ENCODE data around the gene AKAP13. TPM values are rescaled to one million over a fixed set of nuclear protein-coding genes. Genes with fewer than 3 reads are reported as not detected.
A peak's percentile ranks its signal among the peaks of the same experiment; 100 is the strongest.
"Not testable (repeated sequence)": the region's sequence is repeated elsewhere in the genome, so short reads cannot be mapped to it uniquely, and the experiment has no call there.

Gene AKAP13, protein sequence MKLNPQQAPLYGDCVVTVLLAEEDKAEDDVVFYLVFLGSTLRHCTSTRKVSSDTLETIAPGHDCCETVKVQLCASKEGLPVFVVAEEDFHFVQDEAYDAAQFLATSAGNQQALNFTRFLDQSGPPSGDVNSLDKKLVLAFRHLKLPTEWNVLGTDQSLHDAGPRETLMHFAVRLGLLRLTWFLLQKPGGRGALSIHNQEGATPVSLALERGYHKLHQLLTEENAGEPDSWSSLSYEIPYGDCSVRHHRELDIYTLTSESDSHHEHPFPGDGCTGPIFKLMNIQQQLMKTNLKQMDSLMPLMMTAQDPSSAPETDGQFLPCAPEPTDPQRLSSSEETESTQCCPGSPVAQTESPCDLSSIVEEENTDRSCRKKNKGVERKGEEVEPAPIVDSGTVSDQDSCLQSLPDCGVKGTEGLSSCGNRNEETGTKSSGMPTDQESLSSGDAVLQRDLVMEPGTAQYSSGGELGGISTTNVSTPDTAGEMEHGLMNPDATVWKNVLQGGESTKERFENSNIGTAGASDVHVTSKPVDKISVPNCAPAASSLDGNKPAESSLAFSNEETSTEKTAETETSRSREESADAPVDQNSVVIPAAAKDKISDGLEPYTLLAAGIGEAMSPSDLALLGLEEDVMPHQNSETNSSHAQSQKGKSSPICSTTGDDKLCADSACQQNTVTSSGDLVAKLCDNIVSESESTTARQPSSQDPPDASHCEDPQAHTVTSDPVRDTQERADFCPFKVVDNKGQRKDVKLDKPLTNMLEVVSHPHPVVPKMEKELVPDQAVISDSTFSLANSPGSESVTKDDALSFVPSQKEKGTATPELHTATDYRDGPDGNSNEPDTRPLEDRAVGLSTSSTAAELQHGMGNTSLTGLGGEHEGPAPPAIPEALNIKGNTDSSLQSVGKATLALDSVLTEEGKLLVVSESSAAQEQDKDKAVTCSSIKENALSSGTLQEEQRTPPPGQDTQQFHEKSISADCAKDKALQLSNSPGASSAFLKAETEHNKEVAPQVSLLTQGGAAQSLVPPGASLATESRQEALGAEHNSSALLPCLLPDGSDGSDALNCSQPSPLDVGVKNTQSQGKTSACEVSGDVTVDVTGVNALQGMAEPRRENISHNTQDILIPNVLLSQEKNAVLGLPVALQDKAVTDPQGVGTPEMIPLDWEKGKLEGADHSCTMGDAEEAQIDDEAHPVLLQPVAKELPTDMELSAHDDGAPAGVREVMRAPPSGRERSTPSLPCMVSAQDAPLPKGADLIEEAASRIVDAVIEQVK (N-terminal part only)
- polyA plus RNA-seq (ENCODE audit: insufficient read length in 3 of 3) = 10 to 100 TPM; 79.6 to 92.8 (median 87.3) TPM

GRCh38 chr15:85380217-85380811 lies at the start of gene AKAP13:
TSS of gene AKAP13 (plus strand) at chr15:85380603. CDS start at chr15:85485721, 105,118 bp downstream.
- DNase-seq (ENCODE audit: low read depth in 3 of 3, low spot score in 2 of 3) = peak; percentile 92 to 97 (median 95)

- DNase-seq (ENCODE audit: low read depth in 3 of 3, low spot score in 2 of 3) = peak; percentile 56 to 76 (median 64)
These were observed 49.4 kb upstream of the AKAP13 start for GRCh38 chr15:85330901-85331588.

DNA sequence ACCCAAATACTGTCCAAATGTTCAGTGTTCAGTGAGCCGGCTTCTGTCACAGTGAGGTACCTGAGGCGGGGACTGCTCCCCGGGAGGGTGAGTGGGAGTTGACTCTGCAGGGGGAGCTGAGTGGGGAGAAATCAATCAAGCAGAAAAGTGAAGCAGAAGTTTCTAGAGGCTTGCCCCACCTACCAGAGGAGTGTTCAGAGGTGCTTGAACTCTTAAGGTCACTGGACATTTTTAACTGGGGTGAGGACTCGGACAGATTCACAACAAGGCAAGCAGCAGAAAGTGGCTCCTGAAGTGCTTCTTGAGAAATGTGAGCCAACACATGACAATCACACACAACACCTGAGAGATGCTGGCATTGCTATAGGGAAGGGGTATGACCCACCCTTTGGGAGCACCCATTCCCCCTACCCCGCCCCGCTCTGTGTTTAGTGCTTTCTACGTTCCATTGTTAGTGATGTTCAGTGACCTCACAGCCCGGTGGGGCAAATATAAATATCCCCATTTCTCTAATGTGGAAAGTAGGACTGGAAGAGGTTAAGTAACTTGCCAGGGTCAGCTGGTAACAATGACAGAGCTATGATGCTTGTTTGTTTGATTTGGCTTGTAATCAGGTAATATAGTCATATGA lies 48.6 kb upstream of the AKAP13 start:
- DNase-seq (ENCODE audit: low read depth in 3 of 3, low spot score in 2 of 3) = no peak

DNA sequence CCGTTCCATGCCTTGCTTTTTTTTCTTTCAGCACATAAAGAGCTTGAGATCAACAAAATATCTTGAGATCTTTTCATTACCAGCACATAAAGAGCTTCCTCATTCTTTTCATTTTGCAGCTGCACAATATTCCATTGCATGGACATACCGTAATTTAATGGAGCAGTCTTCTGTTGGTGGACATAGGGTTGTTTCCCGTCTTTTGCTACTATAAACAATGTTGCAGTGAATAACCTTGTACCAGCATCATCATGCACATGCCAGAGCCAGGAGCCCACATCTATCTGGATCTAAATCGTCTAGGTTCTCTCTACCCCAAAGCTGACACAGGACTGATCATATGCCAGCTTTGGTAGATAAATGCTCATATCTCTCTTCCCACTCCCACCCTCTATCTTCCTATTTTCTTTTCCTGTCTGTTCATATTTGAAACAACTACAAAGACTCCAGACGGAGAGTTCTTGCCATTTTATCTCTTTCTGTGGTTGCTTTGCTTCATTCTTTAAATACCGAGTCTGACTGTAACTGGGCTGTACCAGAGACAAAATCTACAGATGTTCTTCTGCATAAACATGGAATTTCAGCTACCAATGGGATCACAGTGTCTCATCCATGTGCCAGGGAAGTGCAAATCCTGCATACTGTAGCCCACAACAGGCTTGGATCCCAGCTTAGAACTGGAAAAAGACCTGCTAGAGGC lies 47.1 kb upstream of the AKAP13 start:
- no peak for DNase-seq (ENCODE audit: low read depth in 3 of 3, low spot score in 2 of 3)

DNA sequence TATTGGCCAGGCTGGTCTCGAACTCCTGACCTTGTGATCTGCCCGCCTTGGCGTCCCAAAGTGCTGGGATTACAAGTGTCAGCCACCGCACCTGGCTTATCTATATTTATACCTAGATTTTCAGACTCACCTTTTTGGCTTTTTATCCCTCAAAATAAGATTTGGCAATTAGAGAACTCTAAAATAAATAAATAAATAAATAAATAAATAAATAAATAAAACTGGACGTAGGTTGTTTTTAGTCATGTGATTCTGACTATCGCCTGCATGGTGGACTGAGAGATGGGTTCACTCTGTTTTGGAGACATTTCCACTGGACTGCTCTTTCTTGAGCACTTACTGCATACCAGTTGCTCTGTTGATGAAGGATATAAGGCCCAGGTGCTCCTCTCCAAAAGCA lies 46.2 kb upstream of the AKAP13 start:
- no peak for DNase-seq (ENCODE audit: low read depth in 3 of 3, low spot score in 2 of 3)

GRCh38 chr15:85335193-85335942 lies 45.0 kb upstream of the AKAP13 start:
- no peak for DNase-seq (ENCODE audit: low read depth in 3 of 3, low spot score in 2 of 3)

GRCh38 chr15:85336880-85337279 lies 43.5 kb upstream of the AKAP13 start:
- DNase-seq (ENCODE audit: low read depth in 3 of 3, low spot score in 2 of 3) = no peak

GRCh38 chr15:85337425-85338074 lies 42.9 kb upstream of the AKAP13 start:
- DNase-seq (ENCODE audit: low read depth in 3 of 3, low spot score in 2 of 3) = no peak

GRCh38 chr15:85340321-85340665 lies 40.1 kb upstream of the AKAP13 start:
- DNase-seq (ENCODE audit: low read depth in 3 of 3, low spot score in 2 of 3) = no peak

DNA sequence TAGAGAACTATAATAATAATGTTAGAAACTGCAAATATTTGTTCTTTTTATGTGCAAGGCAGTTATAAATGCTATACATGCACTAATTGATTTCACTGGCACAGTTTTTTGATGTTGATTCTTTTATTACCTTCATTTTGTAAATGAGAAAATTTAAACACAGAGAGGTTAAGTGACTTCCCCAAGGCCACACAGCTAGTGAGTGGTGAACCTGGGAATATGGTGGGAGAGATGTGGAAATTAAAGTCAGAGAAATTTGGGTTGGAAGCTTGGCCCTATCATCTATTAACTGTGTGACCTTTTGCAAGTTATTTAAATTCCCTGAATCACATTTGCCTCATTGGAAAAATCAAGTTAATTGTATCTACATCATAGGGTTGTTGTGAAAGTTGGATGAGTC lies 39.6 kb upstream of the AKAP13 start:
- no peak for DNase-seq (ENCODE audit: low read depth in 3 of 3, low spot score in 2 of 3)

- DNase-seq (ENCODE audit: low read depth in 3 of 3, low spot score in 2 of 3) = not testable (repeated sequence)
These were observed 38.2 kb upstream of the AKAP13 start for GRCh38 chr15:85342163-85342562.

- not testable (repeated sequence) for DNase-seq (ENCODE audit: low read depth in 3 of 3, low spot score in 2 of 3)
These were observed 37.0 kb upstream of the AKAP13 start for GRCh38 chr15:85343443-85343842.

- DNase-seq (ENCODE audit: low read depth in 3 of 3, low spot score in 2 of 3) = not testable (repeated sequence)
These were observed 36.2 kb upstream of the AKAP13 start for GRCh38 chr15:85344241-85344640.

DNA sequence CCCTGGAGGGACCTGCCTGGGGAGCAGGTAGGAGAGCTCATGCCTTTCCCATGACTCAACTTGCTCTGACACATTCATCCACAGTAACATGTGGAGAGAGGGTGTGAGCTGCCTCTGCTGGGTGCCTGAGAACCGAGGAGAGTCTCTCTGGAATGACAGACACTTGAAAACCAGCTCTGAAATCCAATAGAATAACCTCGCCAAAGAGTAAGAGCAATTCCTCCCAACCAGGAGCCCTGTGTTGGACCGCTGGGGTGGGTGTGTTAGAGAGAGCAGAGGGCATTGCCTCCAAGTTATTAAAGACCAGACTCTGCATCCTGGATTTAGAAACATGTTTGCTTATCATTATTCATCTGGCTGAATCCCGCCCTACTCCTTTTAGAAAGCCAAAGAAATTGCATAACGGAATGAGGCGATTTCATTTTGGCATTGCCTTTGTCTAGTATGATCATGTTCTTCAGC lies 35.7 kb upstream of the AKAP13 start:
- DNase-seq (ENCODE audit: low read depth in 3 of 3, low spot score in 2 of 3) = not testable (repeated sequence)

DNA sequence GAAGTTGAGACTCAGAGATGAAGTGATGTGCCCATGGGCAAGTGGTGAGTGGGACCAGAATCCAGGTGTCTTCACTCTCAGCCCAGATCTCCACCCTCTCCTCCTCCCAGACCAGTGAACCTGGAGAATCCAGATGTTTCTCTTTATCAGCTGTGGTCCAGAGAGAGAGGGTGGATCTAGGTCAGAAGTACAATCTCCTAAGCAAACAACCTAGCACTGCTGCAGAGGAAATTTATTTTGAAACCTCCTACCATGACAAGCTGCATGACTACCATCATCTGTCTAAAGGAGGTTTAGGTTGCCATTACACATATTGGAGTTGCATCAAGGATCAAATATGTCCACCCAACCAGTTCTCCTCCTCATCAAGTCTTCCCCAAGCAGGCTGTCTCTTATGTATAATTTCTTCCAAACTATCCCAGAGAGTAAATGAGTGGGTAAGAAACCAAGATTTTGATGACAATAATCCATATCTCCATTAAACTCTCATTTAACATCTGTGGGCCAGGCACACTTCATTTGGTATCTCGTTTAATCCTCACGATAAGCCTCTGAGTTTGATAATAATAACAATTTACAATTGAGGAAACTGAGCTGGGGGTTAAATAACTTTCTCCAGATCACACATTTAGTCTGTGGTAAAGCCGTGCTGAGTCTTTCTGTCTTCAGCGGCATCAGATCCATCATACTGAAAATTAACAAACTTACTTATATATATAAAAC lies 35.0 kb upstream of the AKAP13 start:
- not testable (repeated sequence) for DNase-seq (ENCODE audit: low read depth in 3 of 3, low spot score in 2 of 3)

DNA sequence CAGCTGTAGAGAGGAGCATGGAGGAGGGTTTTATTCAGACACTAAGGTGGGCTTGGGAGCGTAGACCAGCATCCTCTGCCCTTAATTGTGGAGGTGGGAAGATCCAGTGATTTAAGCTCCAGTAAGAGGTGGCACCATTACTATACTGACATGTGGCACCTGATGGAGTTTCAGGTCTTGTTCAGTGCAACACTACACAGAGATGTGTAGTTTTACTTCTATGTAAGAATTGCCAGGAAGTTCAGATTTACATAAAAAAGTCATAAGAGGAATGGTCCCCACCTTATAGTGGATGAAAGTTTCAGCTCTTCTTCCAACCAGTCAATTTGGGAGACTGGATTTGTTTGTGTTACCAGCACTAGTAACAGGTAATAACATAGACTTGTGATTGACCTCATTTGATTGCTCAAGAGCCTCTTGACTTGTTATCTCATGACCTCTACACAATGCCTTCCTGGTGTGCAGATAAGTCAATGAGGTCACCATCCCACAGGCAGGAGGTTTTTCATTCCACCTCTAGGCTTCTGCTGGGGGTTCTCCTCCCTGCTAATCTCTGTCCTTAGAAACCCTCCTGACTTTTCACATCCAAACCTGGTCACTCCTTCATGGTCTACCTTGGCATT lies 33.8 kb upstream of the AKAP13 start:
- DNase-seq (ENCODE audit: low read depth in 3 of 3, low spot score in 2 of 3) = not testable (repeated sequence)
